GM19372 (cell line): ENCODE measurements around the gene TUBA4A.
"Not testable (repeated sequence)": the region's sequence is repeated elsewhere in the genome, so short reads cannot be mapped to it uniquely, and the experiment has no call there.

Experiments used
- ATAC-seq: cut with Tn5 transposase; IDR thresholded peaks from one replicate; pipeline ENCODE4 v1.9.1; 2021; ENCODE audit warnings: mild to moderate bottlenecking, low read depth, moderate library complexity; ENCODE audit not compliant: unreplicated experiment

TUBA4A gene

DNA sequence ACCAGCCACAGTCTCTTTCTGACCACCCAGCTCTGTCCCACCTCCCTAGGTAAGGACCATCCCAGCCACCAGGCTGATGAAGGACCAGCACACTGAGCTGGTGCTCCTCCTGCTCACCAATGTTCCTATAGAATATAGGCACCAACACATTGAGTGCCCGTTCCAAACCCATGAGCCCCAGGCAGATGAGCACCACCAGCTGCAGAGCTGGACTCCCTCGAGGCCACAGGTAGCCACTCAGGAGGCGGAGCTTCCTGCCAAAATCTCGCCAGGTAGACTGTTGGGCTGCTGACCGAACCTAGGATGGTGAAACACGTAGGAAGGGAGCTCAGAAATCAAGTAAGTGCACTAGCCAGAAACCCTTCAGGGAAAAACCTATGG is 37.2 kb downstream of the TUBA4A start:
- ATAC-seq: no peak

DNA sequence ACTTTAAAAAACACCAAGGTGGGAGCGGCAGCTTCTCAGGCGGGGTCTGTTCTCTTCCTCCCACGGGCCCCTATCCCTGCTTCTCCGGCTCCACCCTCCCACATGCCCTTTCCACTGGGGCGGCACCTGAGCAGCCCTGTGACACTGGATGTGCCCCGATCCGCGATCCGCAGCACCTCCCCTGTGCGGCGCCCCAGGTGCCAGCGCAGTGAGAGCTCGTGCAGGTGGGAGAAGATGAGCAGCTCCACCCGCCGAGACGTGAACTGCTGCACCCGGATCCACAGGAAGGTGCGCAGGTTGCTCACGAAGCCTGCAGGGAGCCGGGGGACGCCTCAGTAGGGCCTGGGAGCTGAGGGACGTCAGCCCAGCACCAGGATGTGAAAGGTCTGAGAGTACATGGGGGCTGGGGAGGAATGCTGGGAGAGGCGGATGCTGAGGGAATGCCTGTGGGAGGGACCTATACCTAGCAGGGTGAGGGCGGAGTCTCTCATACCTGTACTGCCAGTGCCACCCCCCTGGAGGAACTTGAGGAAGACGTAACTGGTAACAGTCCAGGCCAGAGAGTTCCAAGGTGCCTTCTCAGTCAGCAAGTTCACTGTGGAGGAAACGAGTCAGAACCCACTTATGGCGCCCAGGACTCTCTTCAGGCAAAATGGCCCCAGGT is 37.7 kb downstream of the TUBA4A start:
- ATAC-seq: no peak

- ATAC-seq: no peak
These were observed 38.9 kb downstream of the TUBA4A start for GRCh38 chr2:219214786-219215185.

- no peak for ATAC-seq
These were observed 39.6 kb downstream of the TUBA4A start for GRCh38 chr2:219214141-219214540.

GRCh38 chr2:219213486-219214071 is 40.1 kb downstream of the TUBA4A start:
- ATAC-seq: no peak

DNA sequence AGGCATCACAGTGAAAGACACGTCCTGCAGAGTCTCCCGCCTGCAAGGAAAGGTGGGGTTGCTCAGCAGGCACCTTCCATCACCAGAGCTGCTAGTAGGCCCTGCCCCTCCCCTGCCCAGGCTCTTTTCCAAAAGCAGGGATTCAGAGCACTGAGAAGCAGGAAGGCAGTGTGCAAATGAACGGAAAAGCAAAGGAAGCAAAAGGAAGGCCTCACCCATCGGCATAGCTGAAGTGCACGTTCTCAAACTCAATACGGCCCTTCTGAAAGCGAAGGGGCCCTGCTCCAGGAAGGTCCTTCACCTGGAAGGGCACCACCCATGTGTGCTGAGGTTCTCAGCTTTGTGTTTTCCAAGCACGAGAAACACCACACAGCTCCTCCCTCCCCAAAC is 40.7 kb downstream of the TUBA4A start:
- ATAC-seq: no peak

DNA sequence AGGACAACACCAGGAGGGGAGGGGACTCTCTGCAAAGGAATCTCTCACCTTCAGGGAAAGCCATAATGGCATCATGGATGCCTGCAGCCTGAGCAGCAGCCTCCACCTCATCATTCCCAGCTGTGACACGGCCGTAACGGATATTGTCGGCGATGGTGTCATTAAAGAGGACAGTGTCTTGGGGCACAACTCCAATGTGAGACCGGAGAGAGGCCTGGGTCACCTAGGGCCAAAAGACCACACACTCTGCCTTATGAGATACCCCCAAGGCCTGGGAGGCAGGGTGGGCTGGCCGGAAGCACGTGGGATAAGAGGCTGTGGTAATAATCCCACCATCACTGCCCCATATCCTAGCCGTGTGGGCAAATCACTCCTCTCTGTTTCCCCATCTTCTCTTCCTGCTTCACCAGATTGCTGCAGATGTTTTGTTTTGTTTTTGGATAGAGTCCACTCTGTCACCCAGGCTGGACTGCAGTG is 42.8 kb downstream of the TUBA4A start:
- ATAC-seq: no peak

- ATAC-seq: no peak
These were observed 43.4 kb downstream of the TUBA4A start for GRCh38 chr2:219210196-219210885.

GRCh38 chr2:219209236-219210195 is 44.2 kb downstream of the TUBA4A start:
- no peak for ATAC-seq

DNA sequence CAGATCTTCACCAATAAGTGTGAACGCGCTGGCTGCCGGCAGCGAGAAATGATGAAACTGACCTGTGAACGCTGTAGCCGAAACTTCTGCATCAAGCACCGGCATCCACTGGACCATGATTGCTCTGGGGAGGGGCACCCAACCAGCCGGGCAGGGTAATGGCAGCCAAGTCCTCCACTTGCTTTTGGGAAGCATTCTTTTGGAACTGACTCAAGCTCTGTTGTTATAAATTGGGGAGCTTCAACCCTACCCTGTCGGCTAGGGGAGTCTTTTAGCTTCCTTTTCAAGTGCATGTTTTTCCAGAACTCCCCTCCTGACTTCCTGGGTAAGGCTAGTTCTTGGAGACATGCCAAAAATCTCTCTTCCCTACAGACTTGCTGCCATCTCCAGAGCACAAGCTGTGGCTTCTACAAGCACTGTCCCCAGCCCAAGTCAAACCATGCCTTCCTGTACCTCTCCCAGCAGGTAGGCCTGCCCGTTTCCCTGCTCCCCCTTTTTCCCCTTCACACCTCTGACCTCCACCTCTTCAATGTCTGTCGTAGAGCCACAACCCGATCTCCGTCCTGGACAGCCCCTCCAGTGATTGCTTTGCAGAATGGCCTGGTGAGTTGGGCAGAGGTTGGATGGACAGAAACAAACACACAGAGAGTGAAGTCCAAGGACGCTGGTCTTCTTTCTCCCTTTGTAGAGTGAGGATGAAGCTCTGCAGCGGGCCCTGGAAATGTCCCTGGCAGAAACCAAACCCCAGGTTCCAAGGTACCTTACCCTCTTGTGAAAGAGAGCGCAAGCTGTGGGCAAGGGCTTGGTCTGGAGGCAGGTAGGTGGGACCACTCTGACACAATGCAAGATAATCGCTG is 45.6 kb downstream of the TUBA4A start:
- no peak for ATAC-seq

- no peak for ATAC-seq
These were observed 46.4 kb downstream of the TUBA4A start for GRCh38 chr2:219207134-219207883.

DNA sequence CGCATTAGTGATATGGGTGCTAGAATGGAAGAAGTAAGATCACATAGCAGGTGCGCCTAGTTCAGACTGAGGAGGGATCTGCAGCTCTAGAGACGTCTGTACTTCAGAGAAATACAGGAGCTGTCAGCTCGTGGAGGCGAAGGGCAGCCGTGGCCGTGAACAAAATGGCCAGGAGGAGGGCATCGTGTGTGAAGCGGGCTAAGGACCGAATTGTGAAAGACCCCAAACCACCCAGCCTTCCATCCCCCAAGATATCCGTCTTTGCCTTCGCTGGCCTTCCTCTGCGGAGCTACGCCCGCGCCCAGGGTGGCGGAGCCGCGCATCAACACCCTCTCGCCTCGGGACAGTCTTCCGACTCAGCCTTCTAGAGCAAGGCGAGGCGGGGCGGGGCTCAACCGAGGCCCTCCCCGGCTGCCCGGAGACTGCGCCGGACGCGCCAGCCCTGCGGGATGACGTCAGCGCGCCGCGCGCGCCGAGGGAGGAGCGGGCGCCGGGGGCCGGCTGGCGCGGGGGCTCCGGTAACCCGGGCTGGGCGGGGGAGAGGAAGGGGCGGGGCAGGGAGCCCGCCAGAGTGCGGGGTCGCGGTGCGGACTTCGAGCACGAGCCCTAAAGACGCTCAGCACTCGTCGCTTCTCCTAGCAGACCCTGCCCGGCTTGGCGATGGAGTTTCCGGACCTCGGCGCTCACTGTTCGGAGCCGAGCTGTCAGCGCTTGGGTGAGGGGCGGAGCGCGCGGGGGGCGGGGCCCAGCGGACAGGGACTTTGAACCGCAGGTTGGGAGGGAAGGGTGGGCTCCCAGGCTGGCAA is 47.2 kb downstream of the TUBA4A start, which contains the start of gene ZFAND2B:
TSS of gene ZFAND2B (plus strand) at position 455 of the 806 bp plus-strand sequence. CDS start at position 661, 206 bp downstream.
- ATAC-seq: peak; percentile 98

- ATAC-seq: no peak
These were observed 47.8 kb downstream of the TUBA4A start for GRCh38 chr2:219205981-219206327.

DNA sequence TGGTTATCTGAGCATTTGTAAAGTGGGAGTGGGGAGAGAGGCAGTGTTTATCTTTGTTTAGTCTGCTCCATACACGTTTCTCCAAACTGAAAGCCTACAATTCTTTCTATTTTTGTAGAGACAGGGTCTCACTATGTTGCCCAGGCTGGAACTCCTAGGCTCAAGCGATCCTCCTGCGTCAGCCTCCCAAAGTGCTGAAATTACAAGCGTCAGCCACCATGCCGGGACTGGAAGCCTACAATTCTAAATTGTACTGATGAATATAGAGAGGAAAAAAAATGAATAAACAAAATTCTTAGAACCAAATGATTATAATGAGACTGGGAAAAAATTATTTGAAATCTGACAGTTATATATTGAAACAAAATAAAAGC is 48.6 kb downstream of the TUBA4A start:
- ATAC-seq: no peak

GRCh38 chr2:219204425-219205164 is 49.1 kb downstream of the TUBA4A start:
- no peak for ATAC-seq

GRCh38 chr2:219201331-219201730 is 52.4 kb downstream of the TUBA4A start:
- ATAC-seq: not testable (repeated sequence)

- ATAC-seq: not testable (repeated sequence)
These were observed 53.0 kb downstream of the TUBA4A start for GRCh38 chr2:219200502-219201326.
